Astrocyte (in vitro differentiated cells and primary cell): Measurements from ENCODE around the gene ZNF225.

Experiments
- CTCF ChIP-seq: IDR thresholded peaks from 2 replicates; pipeline ENCODE4 v1.5.1; 2011; ENCODE audit warnings: low read depth, mild to moderate bottlenecking, inconsistent platforms, low read length, moderate library complexity; ENCODE audit not compliant: insufficient read depth
- EZH2 ChIP-seq: IDR thresholded peaks from 2 replicates; pipeline ENCODE4 v1.6.1; 2012; ENCODE audit warnings: mild to moderate bottlenecking, low read length, inconsistent platforms; ENCODE audit not compliant: insufficient read depth

GRCh38 chr19:44113138-44113783 lies at the start of gene ZNF225:
- TF ChIP-seq EZH2 (no peak), CTCF (no peak)
